A549 (cell line): ENCODE results near the gene GDF10. TPM values are rescaled to one million over a fixed set of nuclear protein-coding genes. Genes with fewer than 3 reads are reported as not detected.

ENCODE experiments used
- ATAC-seq, 2 experiments: fragments of 200-7000 bp in 1 of 2; fragments of >200 bp in 1 of 2; cut with Nextera tagmentation in 1 of 2; cut with Tn5 transposase in 1 of 2; 3 replicates each; pipeline versions ENCODE4 v1.8.0 to v1.9.1; 2018 to 2020; ENCODE audit warnings: mild to moderate bottlenecking in 1 of 2, moderate library complexity in 1 of 2
- CTCF ChIA-PET: fragments of 300-600 bp; sonication (Branson Sonifier 250); formaldehyde crosslinking; extraction: SDS; loops from one replicate; lab custom pipeline; 2021; ENCODE audit warnings: antibody characterized with exemption, inconsistent platforms; lab: Yijun Ruan, JAX
- POLR2A ChIA-PET: fragments of 350-600 bp; formaldehyde crosslinking; extraction: SDS; loops from one replicate; lab custom pipeline; 2021; ENCODE audit warnings: antibody characterized with exemption, inconsistent platforms; lab: Yijun Ruan, JAX
- DNase-seq, 2 experiments: peaks; one replicate each; pipeline versions ENCODE4 v3.0.0 to v3.0.0-alpha.2; 2011 to 2016; ENCODE audit warnings: low read depth in 1 of 2, low spot score in 1 of 2
- FAIRE-seq: peaks from 2 replicates; lab custom pipeline; 2011; peaks lifted over from hg19 to GRCh38; lab: Jason Lieb, UNC
- H3K27ac ChIP-seq, 2 experiments: fragments of >200 bp; sonication (Bioruptor Twin); formaldehyde crosslinking; 3 replicates each; pipeline ENCODE4 v1.5.1; 2016 to 2017
- H3K4me1 ChIP-seq: fragments of >200 bp; sonication (Bioruptor Twin); formaldehyde crosslinking; 3 replicates; pipeline ENCODE4 v1.6.1; 2016
- H3K4me2 ChIP-seq: fragments of >200 bp; sonication (Bioruptor Twin); formaldehyde crosslinking; 3 replicates; pipeline ENCODE4 v1.6.1; 2016
- H3K4me3 ChIP-seq: fragments of >200 bp; sonication (Bioruptor Twin); formaldehyde crosslinking; 3 replicates; pipeline ENCODE4 v1.5.1; 2016
- H3K9me3 ChIP-seq: fragments of >200 bp; sonication (Bioruptor Twin); formaldehyde crosslinking; 3 replicates; pipeline ENCODE4 v1.6.1; 2016
- CBX8 ChIP-seq: fragments of 200-600 bp; sonication (generic); IDR thresholded peaks from 2 replicates; pipeline ENCODE4 v1.6.1; 2016
- CHD2 ChIP-seq: fragments of 150-350 bp; IDR thresholded peaks from 2 replicates; pipeline ENCODE4 v1.6.1; 2014; ENCODE audit warnings: low read length; ENCODE audit not compliant: partially characterized antibody
- EHF ChIP-seq: fragments of 250-450 bp; sonication (Bioruptor Pico); IDR thresholded peaks from 2 replicates; pipeline ENCODE4 v1.5.0; 2020; ENCODE audit warnings: mild to moderate bottlenecking
- ESRRA ChIP-seq: fragments of 150-350 bp; IDR thresholded peaks from 2 replicates; pipeline ENCODE4 v1.6.1; 2014; ENCODE audit warnings: mild to moderate bottlenecking, low read length, borderline replicate concordance
- FOSB ChIP-seq: fragments of 250-450 bp; sonication (Bioruptor Pico); IDR thresholded peaks from 2 replicates; pipeline ENCODE4 v1.5.0; 2020; ENCODE audit warnings: mild to moderate bottlenecking, moderate library complexity
- GATA3 ChIP-seq: IDR thresholded peaks from 2 replicates; pipeline ENCODE4 v1.6.1; 2012; ENCODE audit warnings: borderline replicate concordance
- HEYL ChIP-seq: fragments of 250-450 bp; sonication (Bioruptor Pico); IDR thresholded peaks from 2 replicates; pipeline ENCODE4 v1.8.0; 2021; ENCODE audit warnings: mild to moderate bottlenecking, moderate library complexity
- HOXB13 ChIP-seq: fragments of 250-450 bp; sonication (Bioruptor Pico); IDR thresholded peaks from 2 replicates; pipeline ENCODE4 v1.5.0; 2020; ENCODE audit warnings: low read depth, mild to moderate bottlenecking, moderate library complexity
- JUN ChIP-seq, 2 experiments: fragments of >200 bp; sonication (Bioruptor Twin); formaldehyde crosslinking; IDR thresholded peaks; 2 replicates in 1 of 2; 3 replicates in 1 of 2; pipeline ENCODE4 v1.6.1; 2016 to 2017
- JUNB ChIP-seq: fragments of >200 bp; sonication (Bioruptor Twin); formaldehyde crosslinking; IDR thresholded peaks from 2 replicates; pipeline ENCODE4 v1.6.1; 2016
- KDM5A ChIP-seq: fragments of 200-600 bp; sonication (generic); IDR thresholded peaks from 2 replicates; pipeline ENCODE4 v1.6.1; 2016; ENCODE audit warnings: antibody characterized with exemption, mild to moderate bottlenecking
- MAFK ChIP-seq: fragments of 450-650 bp; IDR thresholded peaks from 2 replicates; pipeline ENCODE4 v1.6.1; 2014; ENCODE audit not compliant: partially characterized antibody
- MAZ ChIP-seq: fragments of 150-350 bp; IDR thresholded peaks from 2 replicates; pipeline ENCODE4 v1.6.1; 2014; ENCODE audit warnings: antibody characterized with exemption, low read depth, low read length, borderline replicate concordance
- MYC ChIP-seq: IDR thresholded peaks from 2 replicates; pipeline ENCODE4 v1.6.1; 2012; ENCODE audit warnings: mild to moderate bottlenecking, inconsistent platforms, low read length, improper control_type of control experiment, borderline replicate concordance
- PHF8 ChIP-seq: fragments of 200-600 bp; sonication (generic); IDR thresholded peaks from 2 replicates; pipeline ENCODE4 v1.6.1; 2016; ENCODE audit warnings: low read depth, mild to moderate bottlenecking, antibody characterized with exemption, moderate library complexity, borderline replicate concordance
- RAD21 ChIP-seq, 2 experiments: fragments of >200 bp in 1 of 2; sonication (Bioruptor Twin) in 1 of 2; formaldehyde crosslinking in 1 of 2; IDR thresholded peaks in 1 of 2; conservative IDR thresholded peaks in 1 of 2; 2 replicates in 1 of 2; 3 replicates in 1 of 2; pipeline ENCODE4 v1.6.1; 2012 to 2018; ENCODE audit warnings: inconsistent platforms in 1 of 2
- RARB ChIP-seq: fragments of 250-450 bp; sonication (Bioruptor Pico); IDR thresholded peaks from 2 replicates; pipeline ENCODE4 v1.8.0; 2021; ENCODE audit warnings: mild to moderate bottlenecking, moderate library complexity
- RFX5 ChIP-seq: fragments of 450-650 bp; IDR thresholded peaks from 2 replicates; pipeline ENCODE4 v1.7.1; 2014; ENCODE audit warnings: antibody characterized with exemption, mild to moderate bottlenecking, moderate library complexity
- RNF2 ChIP-seq: fragments of 200-600 bp; sonication (generic); IDR thresholded peaks from 2 replicates; pipeline ENCODE4 v1.6.1; 2016; ENCODE audit warnings: low read depth, mild to moderate bottlenecking, antibody characterized with exemption, moderate library complexity, borderline replicate concordance
- SREBF2 ChIP-seq: fragments of 450-650 bp; IDR thresholded peaks from 2 replicates; pipeline ENCODE4 v1.6.1; 2014; ENCODE audit warnings: mild to moderate bottlenecking, moderate library complexity
- ZC3H11A ChIP-seq: fragments of 450-650 bp; IDR thresholded peaks from 2 replicates; pipeline ENCODE4 v1.6.1; 2014; ENCODE audit warnings: antibody characterized with exemption, mild to moderate bottlenecking
- WGBS: methylation state at CpG from one replicate; pipeline ENCODE4 v1.1.6; 2017; ENCODE audit errors: missing lambda C conversion rate; 5-methylcytosine and 5-hydroxymethylcytosine counted together
- polyA plus RNA-seq, 4 experiments: library from polyadenylated mRNA; depleted of rRNA in 3 of 4; stranded (reverse); fragments of >200 nt; fragmentation: RNase III in 1 of 4; extraction: RNeasy Plus Mini Kit Qiagen cat#74134 plus additional on column Dnase treatment in 1 of 4; gene quantifications; 2 replicates in 3 of 4; 3 replicates in 1 of 4; pipeline ENCODE4 v1.2.3, GENCODE V29; 2011 to 2017
- TF ChIP-seq, protein P1 (sequence below): fragments of 150-350 bp; IDR thresholded peaks from 2 replicates; pipeline ENCODE4 v1.6.1; 2014; ENCODE audit warnings: low read depth, mild to moderate bottlenecking, low read length
- TF ChIP-seq, protein P2 (sequence below): fragments of >200 bp; sonication (Bioruptor Twin); formaldehyde crosslinking; IDR thresholded peaks from 2 replicates; pipeline ENCODE4 v1.6.1; 2016
- TF ChIP-seq, protein P3 (sequence below): IDR thresholded peaks from 2 replicates; pipeline ENCODE4 v1.6.1; 2012
- TF ChIP-seq, protein P4 (sequence below): fragments of 450-650 bp; IDR thresholded peaks from 2 replicates; pipeline ENCODE4 v1.6.1; 2014; ENCODE audit warnings: antibody characterized with exemption
- TF ChIP-seq, protein P5 (sequence below): fragments of 250-450 bp; sonication (Bioruptor Pico); IDR thresholded peaks from 2 replicates; pipeline ENCODE4 v1.5.0; 2020; ENCODE audit warnings: low read depth, mild to moderate bottlenecking, moderate library complexity
- TF ChIP-seq, protein P6 (sequence below): IDR thresholded peaks from 2 replicates; pipeline ENCODE4 v1.6.1; 2012; ENCODE audit warnings: low read depth, borderline replicate concordance

Gene GDF10
- polyA plus RNA-seq, 2 of the 4 experiments (the other 2 are of a cell fraction), result 0.10 TPM; not detected in 1

DNA sequence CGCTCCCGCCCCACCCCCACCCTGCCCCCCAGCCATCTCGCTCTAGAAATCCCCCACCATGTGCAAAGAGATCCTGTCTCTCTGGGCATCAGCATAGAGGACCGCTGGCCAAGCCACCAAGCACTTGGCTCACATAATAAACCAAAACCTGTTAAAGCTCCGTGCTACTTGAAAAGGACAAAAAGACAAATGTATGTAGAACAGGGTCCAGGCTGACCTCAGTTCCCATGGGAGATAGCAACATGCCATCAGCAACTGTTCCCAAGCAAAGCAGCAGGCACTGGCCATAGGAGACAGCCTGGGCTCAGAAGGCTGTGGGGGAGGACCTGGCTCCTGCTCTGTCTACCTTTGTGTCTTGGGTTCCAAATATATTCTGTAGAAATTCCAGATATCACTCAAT is 38.4 kb upstream of the GDF10 start:
- Histone ChIP-seq H3K4me1 (no peaks in the 10 kb centered on the region), H3K27ac (no peak overlapping the region), H3K9me3 (peaks cover 25% of the 10 kb centered on the region), H3K4me2 (no peak overlapping the region), H3K4me3 (no peak overlapping the region)
- ChIA-PET POLR2A (no interaction called here), CTCF (no interaction called here)
- DNase-seq, result no peak
- WGBS, result 26% methylated on average over 3 of the region's 5 CpGs
- TF ChIP-seq MYC (no peak), CHD2 (no peak), ESRRA (no peak), RAD21 (conservative IDR thresholded peaks at IDR 0.05 in 1 of 2, IDR thresholded peaks at IDR 0.05 in 1 of 2) (no peak), HEYL (no peak), FOSB (CRISPR knock-in tag) (no peak), ZC3H11A (no peak)
- TF ChIP-seq, protein P1, sequence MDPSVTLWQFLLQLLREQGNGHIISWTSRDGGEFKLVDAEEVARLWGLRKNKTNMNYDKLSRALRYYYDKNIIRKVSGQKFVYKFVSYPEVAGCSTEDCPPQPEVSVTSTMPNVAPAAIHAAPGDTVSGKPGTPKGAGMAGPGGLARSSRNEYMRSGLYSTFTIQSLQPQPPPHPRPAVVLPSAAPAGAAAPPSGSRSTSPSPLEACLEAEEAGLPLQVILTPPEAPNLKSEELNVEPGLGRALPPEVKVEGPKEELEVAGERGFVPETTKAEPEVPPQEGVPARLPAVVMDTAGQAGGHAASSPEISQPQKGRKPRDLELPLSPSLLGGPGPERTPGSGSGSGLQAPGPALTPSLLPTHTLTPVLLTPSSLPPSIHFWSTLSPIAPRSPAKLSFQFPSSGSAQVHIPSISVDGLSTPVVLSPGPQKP, result no peak
- TF ChIP-seq, protein P2, sequence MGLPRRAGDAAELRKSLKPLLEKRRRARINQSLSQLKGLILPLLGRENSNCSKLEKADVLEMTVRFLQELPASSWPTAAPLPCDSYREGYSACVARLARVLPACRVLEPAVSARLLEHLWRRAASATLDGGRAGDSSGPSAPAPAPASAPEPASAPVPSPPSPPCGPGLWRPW, result no peak
- FAIRE-seq, result no peak
- ATAC-seq, result no peak

DNA sequence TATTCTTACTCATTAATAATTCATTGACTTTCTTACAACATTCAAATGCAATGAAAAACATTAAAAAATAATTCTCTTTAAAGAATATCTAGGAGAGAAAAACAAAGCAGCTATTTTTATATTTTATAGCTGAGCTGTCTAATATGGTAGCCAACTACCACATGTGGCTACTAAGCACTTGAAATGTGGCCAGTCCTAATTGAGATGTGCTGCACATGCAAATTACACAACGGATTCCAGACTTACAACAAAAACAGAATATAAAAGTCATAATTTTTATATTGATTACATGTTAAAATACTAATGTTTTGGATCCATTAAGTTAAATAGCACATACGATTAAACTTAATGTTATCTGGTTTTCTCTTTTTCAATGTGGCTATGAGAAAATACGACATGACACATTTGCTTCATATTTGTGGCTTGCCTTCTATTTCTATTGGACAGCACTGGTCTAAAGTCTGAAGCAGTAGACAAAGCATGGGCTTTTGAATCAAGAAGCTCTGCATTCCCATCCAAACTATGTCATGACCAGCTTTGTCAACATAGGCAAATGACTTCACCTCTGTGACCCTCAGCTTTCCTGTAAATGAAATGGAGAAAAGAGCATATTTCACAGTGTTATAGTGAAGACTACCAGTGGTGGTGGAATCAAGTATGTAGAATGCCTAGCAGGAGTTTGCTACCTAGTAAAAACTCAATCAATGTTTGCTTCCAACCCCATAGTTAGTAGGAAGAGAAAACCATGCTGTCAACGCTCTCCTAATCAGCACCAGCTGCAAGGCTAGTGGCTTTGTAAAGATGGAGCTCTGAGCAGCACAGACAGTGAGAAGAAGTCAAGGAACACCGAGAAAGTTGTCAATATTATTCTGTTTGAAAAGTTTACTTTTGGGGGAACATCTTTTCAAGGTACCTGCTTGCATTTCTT is 37.1 kb upstream of the GDF10 start:
- DNase-seq, result no peak
- Histone ChIP-seq H3K4me2 (no peak overlapping the region), H3K27ac (no peak overlapping the region), H3K4me3 (no peak overlapping the region), H3K9me3 (peaks cover 30% of the 10 kb centered on the region), H3K4me1 (no peaks in the 10 kb centered on the region)
- ATAC-seq, result no peak
- ChIA-PET POLR2A (no interaction called here), CTCF (interaction anchor here (0.9 kb wide), 2 partner anchors 17 to 42 kb away, joined by 3 to 4 read pairs; no protein-coding TSS in a partner anchor)
- no peak for FAIRE-seq
- TF ChIP-seq RFX5 (no peak), RNF2 (no peak), KDM5A (no peak), JUNB (no peak), RARB (CRISPR knock-in tag) (no peak), HOXB13 (no peak), SREBF2 (no peak), MYC (no peak), JUN (IDR thresholded peaks at IDR 0.05) (no peak), MAZ (no peak), CBX8 (no peak), MAFK (no peak), PHF8 (no peak), GATA3 (no peak), EHF (CRISPR knock-in tag) (no peak)
- TF ChIP-seq, protein P3, sequence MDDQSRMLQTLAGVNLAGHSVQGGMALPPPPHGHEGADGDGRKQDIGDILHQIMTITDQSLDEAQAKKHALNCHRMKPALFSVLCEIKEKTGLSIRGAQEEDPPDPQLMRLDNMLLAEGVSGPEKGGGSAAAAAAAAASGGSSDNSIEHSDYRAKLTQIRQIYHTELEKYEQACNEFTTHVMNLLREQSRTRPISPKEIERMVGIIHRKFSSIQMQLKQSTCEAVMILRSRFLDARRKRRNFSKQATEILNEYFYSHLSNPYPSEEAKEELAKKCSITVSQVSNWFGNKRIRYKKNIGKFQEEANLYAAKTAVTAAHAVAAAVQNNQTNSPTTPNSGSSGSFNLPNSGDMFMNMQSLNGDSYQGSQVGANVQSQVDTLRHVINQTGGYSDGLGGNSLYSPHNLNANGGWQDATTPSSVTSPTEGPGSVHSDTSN, result no peak
- TF ChIP-seq, protein P4, sequence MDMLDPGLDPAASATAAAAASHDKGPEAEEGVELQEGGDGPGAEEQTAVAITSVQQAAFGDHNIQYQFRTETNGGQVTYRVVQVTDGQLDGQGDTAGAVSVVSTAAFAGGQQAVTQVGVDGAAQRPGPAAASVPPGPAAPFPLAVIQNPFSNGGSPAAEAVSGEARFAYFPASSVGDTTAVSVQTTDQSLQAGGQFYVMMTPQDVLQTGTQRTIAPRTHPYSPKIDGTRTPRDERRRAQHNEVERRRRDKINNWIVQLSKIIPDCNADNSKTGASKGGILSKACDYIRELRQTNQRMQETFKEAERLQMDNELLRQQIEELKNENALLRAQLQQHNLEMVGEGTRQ, result no peak
- TF ChIP-seq, protein P5, sequence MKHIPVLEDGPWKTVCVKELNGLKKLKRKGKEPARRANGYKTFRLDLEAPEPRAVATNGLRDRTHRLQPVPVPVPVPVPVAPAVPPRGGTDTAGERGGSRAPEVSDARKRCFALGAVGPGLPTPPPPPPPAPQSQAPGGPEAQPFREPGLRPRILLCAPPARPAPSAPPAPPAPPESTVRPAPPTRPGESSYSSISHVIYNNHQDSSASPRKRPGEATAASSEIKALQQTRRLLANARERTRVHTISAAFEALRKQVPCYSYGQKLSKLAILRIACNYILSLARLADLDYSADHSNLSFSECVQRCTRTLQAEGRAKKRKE (CRISPR knock-in tag), result no peak
- TF ChIP-seq, protein P6, sequence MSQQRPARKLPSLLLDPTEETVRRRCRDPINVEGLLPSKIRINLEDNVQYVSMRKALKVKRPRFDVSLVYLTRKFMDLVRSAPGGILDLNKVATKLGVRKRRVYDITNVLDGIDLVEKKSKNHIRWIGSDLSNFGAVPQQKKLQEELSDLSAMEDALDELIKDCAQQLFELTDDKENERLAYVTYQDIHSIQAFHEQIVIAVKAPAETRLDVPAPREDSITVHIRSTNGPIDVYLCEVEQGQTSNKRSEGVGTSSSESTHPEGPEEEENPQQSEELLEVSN, result no peak
- 10% methylated on average over 5 of the region's 5 CpGs for WGBS
